Stomach (tissue), 4 donors: ENCODE measurements around the gene USP3.

Experiments
- CTCF ChIP-seq, 7 experiments: fragments of 450-650 bp in 4 of 7; fragments of 200-600 bp in 3 of 7; sonication (generic) in 3 of 7; IDR thresholded peaks; one replicate each; pipeline ENCODE4 v1.5.1; 2016 to 2019; ENCODE audit warnings: antibody characterized with exemption in 7 of 7, control low read depth in 2 of 7, mild to moderate bottlenecking in 1 of 7
- POLR2AphosphoS5 ChIP-seq, 3 donors: sonication (generic); formaldehyde crosslinking; IDR thresholded peaks; one replicate each; pipeline ENCODE4 v1.6.1; 2016; ENCODE audit warnings: antibody characterized with exemption in 3 of 3

GRCh38 chr15:63634154-63634553 lies 129.8 kb downstream of the USP3 start:
- TF ChIP-seq CTCF (IDR thresholded peaks at IDR 0.05), result no peak
- TF ChIP-seq POLR2AphosphoS5 (IDR thresholded peaks at IDR 0.05), result no peak
